HG03060 (cell line): Measurements from ENCODE around the gene CLEC2L.

Experiments
- ATAC-seq: cut with Tn5 transposase; IDR thresholded peaks from one replicate; pipeline ENCODE4 v1.9.1; 2021; ENCODE audit warnings: low read depth, moderate number of reproducible peaks; ENCODE audit not compliant: unreplicated experiment

The CLEC2L gene

DNA sequence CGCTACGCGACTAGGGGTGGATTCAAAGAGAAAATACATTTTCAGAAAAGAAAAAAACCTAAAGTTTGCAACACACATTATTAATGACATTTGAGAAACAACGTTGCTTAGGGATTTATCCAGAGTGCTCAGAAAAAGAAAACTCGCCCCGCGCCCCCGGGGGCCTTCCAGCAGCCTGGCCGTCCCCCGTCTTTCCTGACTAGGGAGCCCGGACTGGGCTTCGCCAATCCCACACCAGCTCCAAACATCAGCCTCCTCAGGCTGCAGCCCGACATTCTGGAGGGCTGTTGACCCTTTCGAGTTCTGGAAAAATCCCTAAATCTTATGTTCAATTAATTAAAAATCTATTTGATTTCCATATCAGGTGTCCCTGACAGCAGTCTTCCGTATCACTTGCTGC lies 48.6 kb downstream of the CLEC2L start:
- no peak for ATAC-seq

- ATAC-seq = no peak
Observed at GRCh38 chr7:139572704-139573385, 49.4 kb downstream of the CLEC2L start.

DNA sequence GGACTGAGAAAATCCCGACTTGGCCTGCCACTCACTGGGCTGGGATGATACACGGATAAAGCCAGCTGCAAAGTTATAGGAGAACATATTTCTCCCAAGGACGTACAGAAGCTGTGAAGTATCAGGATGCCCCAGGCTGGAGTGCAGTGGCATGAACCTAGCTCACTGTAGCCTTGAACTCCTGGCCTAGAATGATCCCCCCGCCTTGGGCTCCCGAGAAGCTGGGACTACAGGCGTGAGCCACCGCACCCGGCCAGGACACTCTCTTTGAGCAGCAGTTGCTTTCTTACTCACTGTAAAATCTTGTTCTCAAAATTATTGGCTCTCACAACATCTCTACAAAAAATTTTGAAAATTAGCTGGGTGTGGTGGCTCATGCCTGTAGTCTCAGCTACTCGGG lies 50.4 kb downstream of the CLEC2L start:
- ATAC-seq = no peak

GRCh38 chr7:139574618-139575337 lies 51.3 kb downstream of the CLEC2L start:
- no peak for ATAC-seq

- ATAC-seq = no peak
Observed at GRCh38 chr7:139575338-139575680, 51.8 kb downstream of the CLEC2L start.

DNA sequence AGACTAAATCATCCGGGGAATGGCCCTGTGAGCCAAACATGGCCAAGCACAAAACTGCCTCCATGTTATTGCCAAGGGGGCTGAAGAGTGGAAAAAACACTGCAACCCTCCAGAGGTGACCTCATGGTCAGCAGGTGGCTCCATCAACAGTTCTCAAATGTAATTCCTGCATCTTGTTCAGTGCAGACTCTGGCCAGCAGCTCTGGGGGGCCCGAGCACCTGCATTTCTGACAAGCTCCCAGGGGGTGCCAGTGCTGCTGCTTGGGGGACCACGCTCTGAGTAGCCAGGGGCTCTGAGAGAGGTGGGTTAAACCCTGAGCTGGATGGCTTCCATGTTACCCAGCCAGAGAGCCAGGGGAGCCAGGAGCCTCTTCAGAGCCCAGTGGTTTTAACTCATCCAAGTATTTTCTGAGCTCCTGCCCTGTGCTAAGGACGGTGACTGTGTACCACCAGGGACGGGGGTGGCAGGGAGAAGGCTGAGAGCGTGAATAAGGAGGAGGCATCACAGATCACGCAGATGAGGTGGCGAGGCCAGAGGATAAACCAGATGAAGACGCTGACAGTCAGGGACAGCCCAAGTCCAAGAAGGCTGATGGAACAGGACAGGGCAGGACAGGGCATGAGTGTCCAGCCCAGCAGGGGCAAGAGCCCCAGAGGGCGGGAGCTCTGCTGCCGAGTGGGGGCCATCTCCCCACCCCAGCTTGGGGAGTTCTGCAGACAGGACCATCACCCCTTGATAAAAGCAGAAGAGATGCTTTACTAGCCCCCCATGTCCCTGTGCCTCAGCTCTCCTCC lies 52.9 kb downstream of the CLEC2L start:
- no peak for ATAC-seq

GRCh38 chr7:139580435-139580834 lies 57.0 kb downstream of the CLEC2L start:
- ATAC-seq = no peak

DNA sequence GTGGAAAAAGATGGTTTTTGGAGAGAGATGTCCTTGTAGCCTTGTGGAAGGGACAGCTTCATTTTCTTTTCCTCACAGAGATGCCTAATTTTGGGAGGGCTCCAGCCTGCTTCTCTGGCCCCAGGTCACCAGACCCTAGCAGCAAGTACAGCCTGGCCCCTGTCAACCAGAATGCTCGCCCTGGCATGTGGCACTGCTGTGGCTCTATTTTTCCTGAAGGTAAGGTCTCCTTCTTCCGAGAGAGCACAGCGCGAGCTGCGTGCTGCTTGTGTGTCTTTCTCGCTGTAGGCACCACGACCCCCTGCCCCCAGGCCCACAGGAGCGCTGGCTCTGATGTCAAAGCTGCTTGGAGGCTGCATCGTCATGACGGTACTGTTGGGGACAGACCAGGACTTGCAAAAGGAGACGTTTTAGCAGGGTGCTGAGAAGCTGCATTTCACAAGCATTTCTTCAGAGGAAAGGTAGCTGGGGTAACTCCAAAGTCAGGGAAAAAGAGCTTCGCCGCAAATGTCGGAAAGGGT lies 58.7 kb downstream of the CLEC2L start:
- ATAC-seq = no peak

DNA sequence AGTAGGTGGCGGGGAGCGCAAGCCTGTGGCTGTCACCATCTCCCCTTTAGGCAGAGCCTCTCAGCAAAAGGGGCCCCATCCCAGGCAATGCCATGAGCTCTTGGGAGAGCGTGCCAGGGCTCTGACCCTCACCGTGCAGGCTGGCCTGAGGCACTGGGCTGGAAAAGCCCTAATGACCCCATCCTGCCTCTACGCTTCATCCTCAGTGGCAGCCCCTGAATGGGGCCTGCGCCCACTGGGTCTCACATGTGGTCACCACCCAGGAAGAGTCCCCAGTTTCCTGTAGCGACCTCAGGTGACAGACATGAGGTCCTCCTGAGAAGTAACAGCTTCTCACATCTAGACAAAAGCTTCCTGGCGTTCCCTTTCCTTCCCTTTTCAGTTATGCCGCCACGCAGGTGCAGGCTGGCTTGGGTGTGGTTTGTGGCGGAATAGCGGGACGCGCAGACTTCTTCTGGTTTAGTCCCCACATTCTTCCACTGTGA lies 59.2 kb downstream of the CLEC2L start:
- ATAC-seq = no peak

DNA sequence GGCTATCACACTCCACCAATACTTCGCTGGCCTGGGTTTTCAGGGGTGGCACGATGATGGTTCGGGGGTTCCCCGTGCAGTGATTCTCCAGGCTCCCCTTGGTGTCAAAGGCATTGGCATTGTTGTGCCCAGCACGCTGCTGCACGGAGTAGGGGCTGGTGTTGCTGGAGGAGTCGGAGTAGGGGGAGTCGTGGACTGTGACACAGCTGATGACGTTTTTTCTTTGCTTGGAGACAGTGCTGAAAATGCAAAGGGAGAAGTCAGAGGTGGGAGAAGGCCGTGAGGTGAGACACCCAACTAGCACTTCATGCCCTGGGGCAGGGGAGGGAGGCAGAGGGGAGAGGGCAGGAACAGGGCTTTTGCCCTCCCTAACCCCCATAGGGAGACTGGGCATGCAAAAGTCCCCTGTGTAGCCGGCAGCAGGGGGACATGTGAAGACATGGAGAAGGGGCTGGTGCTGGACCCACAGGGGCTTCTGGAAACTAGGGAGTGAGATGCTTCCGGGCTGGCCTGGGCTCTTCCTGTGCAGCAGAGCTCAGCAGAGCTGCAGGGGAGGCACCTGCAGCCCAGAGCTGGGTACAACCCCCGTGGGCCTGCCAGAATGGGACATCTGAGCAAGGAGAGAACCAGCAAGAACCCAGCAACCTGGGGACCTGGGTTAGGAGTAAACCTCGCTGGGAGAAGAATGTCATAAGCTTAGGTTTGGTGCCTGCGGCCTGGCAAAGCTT lies 60.5 kb downstream of the CLEC2L start:
- ATAC-seq = no peak

DNA sequence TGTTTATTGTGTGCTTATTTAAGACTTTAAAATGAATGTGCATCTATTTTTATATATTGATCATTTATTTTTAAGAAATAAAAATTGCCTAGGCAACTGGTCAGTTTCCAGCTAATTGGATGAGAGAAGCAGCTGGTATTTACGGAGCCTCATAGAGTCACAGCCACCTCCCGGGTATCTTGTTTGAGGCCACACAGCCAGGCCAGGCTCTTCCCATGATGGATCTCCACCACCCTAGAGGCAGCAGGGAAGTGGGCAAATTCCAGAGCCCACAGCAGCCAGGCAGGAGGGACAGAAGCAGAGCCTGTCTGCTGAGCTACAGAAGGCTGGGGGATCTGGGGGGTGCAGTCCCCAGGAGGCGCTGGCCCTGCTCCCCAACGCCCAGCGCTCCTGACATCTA lies 61.6 kb downstream of the CLEC2L start:
- ATAC-seq = no peak

DNA sequence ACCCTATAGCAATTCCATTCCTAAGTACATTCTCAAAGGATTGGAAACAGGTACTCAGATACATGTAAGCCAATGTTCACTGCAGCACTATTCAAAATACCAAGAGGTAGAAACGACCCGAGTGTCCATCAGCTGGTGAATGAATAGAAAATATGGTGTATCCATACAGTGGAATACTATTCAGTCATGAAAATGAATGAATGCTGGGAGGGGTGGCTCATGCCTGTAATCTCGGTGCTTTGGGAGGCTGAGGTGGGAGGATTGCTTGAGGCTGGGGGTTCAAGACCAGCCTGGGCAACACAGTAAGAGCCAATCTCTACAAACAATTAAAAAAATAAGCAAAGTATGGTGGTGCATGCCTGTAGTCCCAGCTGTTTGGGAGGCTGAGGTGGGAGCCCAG lies 62.8 kb downstream of the CLEC2L start:
- ATAC-seq = no peak

- no peak for ATAC-seq
Observed at GRCh38 chr7:139587535-139587934, 64.0 kb downstream of the CLEC2L start.

DNA sequence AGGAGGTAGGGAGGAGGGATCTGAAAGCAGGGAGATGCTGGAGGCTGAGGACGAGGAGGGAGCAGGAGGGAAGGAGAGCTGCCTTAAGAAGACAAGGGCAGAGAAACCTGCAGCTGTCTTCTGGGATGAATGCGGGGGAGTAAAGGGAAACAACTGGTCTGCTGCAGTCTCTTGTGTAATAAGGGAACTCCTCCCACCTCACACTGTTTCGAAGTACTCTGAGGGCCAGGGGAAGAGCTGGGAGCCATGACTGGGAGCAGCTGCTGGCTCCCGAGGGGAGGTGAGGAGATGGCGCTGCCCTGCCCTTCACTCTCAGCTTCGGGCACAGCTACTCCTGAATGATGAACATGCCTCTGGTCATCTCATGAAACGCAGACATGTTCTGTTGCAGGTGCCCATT lies 65.1 kb downstream of the CLEC2L start:
- no peak for ATAC-seq

GRCh38 chr7:139589474-139589873 lies 66.0 kb downstream of the CLEC2L start:
- ATAC-seq = no peak

DNA sequence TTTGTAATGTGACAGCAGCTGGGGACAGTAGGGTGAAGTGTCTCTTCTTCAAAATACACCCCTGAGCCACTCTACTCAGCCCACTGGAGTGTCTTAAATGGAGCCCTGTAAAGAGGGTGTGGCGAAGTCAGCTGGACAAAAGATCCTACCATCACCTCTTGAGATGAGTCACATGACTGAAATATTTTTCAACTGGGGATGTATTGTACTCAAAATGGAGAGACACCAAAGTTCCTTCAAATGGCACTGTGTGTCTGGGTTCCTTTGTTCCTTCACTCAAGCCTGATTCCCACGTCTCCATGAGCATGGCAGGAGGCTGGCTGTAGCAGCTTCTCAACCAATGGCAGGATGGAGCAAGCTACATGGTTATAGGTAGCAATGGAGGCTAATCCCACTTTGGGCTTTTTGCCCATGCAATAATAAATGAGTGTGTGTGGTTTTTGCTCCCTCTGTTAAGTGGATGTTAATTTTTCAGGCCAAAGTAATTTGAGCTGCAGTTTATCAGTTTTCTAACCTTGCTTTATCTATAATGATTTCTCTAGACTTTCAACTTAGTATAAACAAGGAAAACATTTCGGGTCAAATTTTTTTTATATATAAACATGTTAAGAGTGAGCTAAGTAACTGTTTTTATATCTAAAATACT lies 68.2 kb downstream of the CLEC2L start:
- no peak for ATAC-seq

DNA sequence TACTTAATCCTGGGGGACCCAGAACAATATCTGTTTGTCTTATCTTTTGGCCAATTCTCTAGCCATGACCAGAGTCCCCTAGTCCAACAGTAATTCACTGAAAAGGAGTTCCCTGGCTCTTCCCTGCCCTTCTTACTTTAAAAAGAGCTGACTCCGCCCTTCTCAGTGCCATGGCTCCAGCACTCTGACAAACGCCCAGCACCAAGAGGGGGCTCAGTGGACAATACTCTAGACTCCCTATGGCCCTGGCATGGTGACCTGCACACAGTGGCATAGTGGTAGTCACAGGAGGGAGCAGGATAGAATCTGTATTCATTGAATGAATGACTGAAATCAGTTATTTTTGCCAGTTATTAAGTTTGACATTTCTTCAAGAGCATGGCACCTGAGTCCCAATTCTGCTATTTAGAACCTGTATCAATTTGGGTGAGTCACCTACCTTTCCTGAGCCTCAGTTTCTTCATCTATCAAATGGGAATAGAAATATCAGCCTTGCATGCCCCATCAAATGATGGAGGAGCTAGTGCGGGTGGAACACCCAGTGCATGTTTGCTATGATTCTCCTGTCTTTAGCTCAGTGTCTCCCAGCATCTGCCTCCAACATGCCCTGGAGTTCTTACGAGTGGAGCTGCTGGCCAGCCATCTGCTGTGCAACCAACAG lies 69.4 kb downstream of the CLEC2L start:
- no peak for ATAC-seq

GRCh38 chr7:139594090-139594489 lies 70.6 kb downstream of the CLEC2L start:
- no peak for ATAC-seq
